Glutamatergic neuron (in vitro differentiated cells): ENCODE results near the gene SKI. TPM values are rescaled to one million over a fixed set of nuclear protein-coding genes. Genes with fewer than 3 reads are reported as not detected.

Experiments
- DNase-seq: peaks from one replicate; pipeline ENCODE4 v3.0.0; 2022
- H3K27ac Mint-ChIP-seq: one replicate; pipeline ENCODE4 v1.8.0; 2020; ENCODE audit warnings: mild to moderate bottlenecking, mixed read lengths, inconsistent platforms; ENCODE audit not compliant: unreplicated experiment
- H3K27me3 Mint-ChIP-seq: one replicate; pipeline ENCODE4 v1.8.0; 2020; ENCODE audit warnings: mild to moderate bottlenecking, moderate library complexity, mixed read lengths, inconsistent platforms; ENCODE audit not compliant: unreplicated experiment
- H3K36me3 Mint-ChIP-seq: one replicate; pipeline ENCODE4 v1.8.0; 2020; ENCODE audit warnings: mild to moderate bottlenecking, mixed read lengths, inconsistent platforms; ENCODE audit not compliant: unreplicated experiment
- H3K4me1 Mint-ChIP-seq: one replicate; pipeline ENCODE4 v1.8.0; 2020; ENCODE audit warnings: mild to moderate bottlenecking, low read depth, mixed read lengths, inconsistent platforms; ENCODE audit not compliant: unreplicated experiment
- H3K4me3 Mint-ChIP-seq: one replicate; pipeline ENCODE4 v1.8.0; 2020; ENCODE audit warnings: mild to moderate bottlenecking, mixed read lengths, inconsistent platforms; ENCODE audit not compliant: unreplicated experiment
- H3K9me3 Mint-ChIP-seq: one replicate; pipeline ENCODE4 v1.8.0; 2020; ENCODE audit warnings: mild to moderate bottlenecking, moderate library complexity, mixed read lengths, inconsistent platforms; ENCODE audit not compliant: unreplicated experiment
- total RNA-seq: library from RNA; stranded (reverse); fragmentation: NEBNext Ultra II Directional; extraction: Animal tissue kit (Norgen Biotek cat#: 25700); gene quantifications from one replicate; pipeline ENCODE4 v1.2.1, GENCODE V29; 2021; ENCODE audit not compliant: unreplicated experiment
- TF ChIP-seq, protein P1 (sequence below): fragments of 200-600 bp; sonication (generic); IDR thresholded peaks from one replicate; pipeline ENCODE4 v1.5.0; 2021; ENCODE audit not compliant: partially characterized antibody, unreplicated experiment

Gene SKI
- total RNA-seq, 1 donor from 2014 or later, result 143 TPM

DNA sequence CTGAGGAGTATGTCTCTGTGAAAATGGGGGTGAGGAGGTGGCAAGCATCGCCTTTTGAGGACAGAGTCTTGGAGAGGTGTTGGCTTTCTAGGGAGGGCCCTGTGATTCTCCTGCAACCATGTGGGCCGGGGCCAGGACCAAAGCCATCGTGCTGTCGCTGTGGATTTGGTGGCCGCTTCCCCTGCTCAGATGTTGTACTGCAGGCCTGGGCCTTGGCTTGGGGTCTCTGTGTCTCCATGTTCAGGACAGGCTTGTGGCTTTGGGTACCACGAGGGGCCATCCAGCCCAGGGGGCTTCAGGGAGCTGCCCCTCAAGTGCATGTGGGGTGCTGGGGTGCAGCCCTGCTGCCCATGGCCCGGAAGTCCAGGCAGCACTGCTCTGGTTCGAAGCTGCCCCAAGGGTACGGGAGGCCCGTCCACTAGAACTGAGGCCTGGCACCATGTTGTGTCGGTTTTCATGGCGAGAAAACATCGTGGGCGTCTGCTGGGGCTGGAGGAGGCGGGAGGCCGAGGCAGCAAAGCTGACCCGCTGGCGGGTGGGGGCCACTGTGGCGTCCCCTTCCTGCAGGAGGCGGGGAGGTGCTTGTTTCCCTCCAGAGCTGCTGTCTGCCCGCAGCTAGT lies 55.4 kb downstream of the SKI start:
- peaks cover 12% of the 10 kb centered on the region for H3K9me3 Mint-ChIP-seq
- no peaks in the 10 kb centered on the region for H3K36me3 Mint-ChIP-seq
- no peak overlapping the region for H3K4me3 Mint-ChIP-seq
- H3K27me3 Mint-ChIP-seq, result peaks cover 14% of the 10 kb centered on the region
- no peak overlapping the region for H3K27ac Mint-ChIP-seq
- DNase-seq, result no peak
- H3K4me1 Mint-ChIP-seq, result peaks cover 15% of the 10 kb centered on the region
- TF ChIP-seq, protein P1, sequence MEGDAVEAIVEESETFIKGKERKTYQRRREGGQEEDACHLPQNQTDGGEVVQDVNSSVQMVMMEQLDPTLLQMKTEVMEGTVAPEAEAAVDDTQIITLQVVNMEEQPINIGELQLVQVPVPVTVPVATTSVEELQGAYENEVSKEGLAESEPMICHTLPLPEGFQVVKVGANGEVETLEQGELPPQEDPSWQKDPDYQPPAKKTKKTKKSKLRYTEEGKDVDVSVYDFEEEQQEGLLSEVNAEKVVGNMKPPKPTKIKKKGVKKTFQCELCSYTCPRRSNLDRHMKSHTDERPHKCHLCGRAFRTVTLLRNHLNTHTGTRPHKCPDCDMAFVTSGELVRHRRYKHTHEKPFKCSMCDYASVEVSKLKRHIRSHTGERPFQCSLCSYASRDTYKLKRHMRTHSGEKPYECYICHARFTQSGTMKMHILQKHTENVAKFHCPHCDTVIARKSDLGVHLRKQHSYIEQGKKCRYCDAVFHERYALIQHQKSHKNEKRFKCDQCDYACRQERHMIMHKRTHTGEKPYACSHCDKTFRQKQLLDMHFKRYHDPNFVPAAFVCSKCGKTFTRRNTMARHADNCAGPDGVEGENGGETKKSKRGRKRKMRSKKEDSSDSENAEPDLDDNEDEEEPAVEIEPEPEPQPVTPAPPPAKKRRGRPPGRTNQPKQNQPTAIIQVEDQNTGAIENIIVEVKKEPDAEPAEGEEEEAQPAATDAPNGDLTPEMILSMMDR, result no peak

GRCh38 chr1:2283991-2284895 lies 56.1 kb downstream of the SKI start:
- H3K4me3 Mint-ChIP-seq, result peak overlapping the region; percentile 61
- peak overlapping the region; percentile 85 for H3K27ac Mint-ChIP-seq
- H3K36me3 Mint-ChIP-seq, result no peaks in the 10 kb centered on the region
- TF ChIP-seq, protein P1, result no peak
- H3K9me3 Mint-ChIP-seq, result peaks cover 12% of the 10 kb centered on the region
- peaks cover 12% of the 10 kb centered on the region for H3K4me1 Mint-ChIP-seq
- peaks cover 16% of the 10 kb centered on the region for H3K27me3 Mint-ChIP-seq
- DNase-seq, result no peak

DNA sequence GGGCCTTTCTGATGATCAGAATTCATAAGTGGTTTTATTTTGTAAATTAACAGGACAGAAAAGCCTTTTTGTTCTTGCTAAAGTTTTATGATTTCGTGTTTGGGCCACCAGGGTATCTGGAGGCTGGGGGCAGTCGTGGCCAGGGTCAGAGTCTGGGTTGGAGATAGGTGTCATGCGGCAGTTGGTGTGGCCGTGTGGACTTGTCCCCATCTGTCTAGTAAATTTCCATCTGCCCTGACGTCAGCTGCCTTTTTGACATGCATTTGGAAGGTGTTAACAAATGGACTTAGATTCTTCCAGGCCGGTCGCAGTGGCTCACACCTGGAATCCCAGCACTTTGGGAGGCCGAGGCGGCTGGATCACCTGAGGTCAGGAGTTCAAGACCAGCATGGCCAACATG lies 56.8 kb downstream of the SKI start:
- H3K4me3 Mint-ChIP-seq, result no peak overlapping the region
- peak overlapping the region; percentile 82 for H3K27ac Mint-ChIP-seq
- H3K4me1 Mint-ChIP-seq, result peaks cover 9% of the 10 kb centered on the region
- peaks cover 17% of the 10 kb centered on the region for H3K27me3 Mint-ChIP-seq
- DNase-seq, result no peak
- no peaks in the 10 kb centered on the region for H3K36me3 Mint-ChIP-seq
- peaks cover 11% of the 10 kb centered on the region for H3K9me3 Mint-ChIP-seq
- TF ChIP-seq, protein P1, result no peak

- Mint-ChIP-seq H3K27ac (peak overlapping the region; percentile 66), H3K27me3 (peaks cover 20% of the 10 kb centered on the region), H3K4me3 (peak overlapping the region; percentile 41), H3K36me3 (no peaks in the 10 kb centered on the region), H3K9me3 (peaks cover 23% of the 10 kb centered on the region), H3K4me1 (peaks cover 22% of the 10 kb centered on the region)
- DNase-seq, result no peak
- TF ChIP-seq, protein P1, result no peak
These were observed 58.8 kb downstream of the SKI start for GRCh38 chr1:2286923-2287322.

- DNase-seq, result no peak
- TF ChIP-seq, protein P1, result no peak
- Mint-ChIP-seq H3K36me3 (no peaks in the 10 kb centered on the region), H3K27ac (no peak overlapping the region), H3K4me3 (no peak overlapping the region), H3K4me1 (peaks cover 24% of the 10 kb centered on the region), H3K27me3 (peaks cover 22% of the 10 kb centered on the region), H3K9me3 (peaks cover 23% of the 10 kb centered on the region)
These were observed 59.5 kb downstream of the SKI start for GRCh38 chr1:2287649-2288048.
